Smooth muscle cell of the coronary artery (primary cell): ENCODE data around the gene GALP. TPM values are rescaled to one million over a fixed set of nuclear protein-coding genes. Genes with fewer than 3 reads are reported as not detected.

Experiments used
- total RNA-seq: library from RNA; depleted of rRNA; stranded (reverse); fragments of >200 nt; gene quantifications from 2 replicates; pipeline ENCODE4 v1.2.3, GENCODE V29; 2014; ENCODE audit warnings: low replicate concordance

Gene GALP
- not detected in 2 replicates for total RNA-seq

DNA sequence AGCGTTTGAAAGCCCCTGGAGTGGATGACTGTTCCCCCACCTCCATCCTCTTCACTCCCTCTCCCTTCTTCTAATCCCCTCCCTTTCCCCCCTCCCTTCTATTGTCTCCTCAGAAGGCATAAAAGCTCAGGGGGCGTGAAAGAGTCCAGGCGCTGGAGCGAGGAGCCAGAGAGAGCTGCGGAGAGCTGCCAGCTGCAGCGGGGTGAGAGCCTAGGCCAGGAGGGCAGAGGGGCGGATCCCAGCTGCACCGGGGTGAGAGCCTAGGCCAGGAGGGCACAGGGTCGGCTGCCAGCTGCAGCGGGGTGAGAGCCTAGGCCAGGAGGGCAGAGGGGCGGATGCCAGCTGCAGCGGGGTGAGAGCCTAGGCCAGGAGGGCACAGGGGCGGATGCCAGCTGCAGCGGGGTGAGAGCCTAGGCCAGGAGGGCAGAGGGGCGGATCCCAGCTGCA lies at the start of gene GALP:
TSS of gene GALP (plus strand) at position 148 of the 447 bp plus-strand sequence. CDS start 1,101 bp downstream, outside the sequence.

DNA sequence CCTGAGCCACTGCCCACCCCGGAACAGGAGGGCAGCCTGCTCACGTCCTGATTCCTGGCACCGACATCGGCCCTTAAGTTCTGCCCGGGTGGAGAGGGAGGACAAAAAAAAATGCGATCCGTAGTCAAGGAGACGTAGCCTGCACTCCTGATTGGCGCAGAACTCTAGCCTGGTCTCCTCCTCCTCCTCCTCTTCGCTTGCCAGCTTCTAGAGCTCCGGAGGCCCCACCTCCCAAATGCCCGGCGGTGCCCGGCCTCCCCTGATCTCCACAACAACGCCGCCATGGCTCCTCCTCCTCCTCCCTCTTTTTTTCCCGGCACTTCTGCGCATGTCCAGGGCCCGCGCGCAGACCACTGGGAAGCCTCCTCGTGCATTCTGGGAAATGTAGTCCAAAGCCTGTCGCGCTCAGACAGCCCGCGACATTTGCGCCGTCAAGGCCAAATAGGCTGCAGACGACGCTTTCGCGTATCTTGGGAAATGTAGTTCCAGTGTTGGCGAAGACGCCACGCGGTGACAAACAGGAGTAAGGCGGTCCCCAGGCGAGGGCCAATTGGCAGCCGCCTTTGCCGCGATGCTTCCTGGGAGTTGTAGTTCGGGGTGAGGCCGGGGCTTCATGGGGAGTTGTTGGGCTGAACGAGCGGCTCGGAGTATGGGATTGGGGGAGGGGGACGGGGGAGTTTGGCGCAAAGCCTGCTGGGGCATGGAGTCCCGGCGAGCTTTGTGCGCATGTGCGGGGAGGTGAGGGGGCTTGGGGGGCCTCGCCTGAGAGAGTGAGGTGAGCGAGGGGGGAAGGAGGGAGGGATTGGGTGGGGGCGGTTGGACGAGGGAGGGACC lies 35.0 kb upstream of the GALP start, which contains the start of gene ZNF444:
TSS of gene ZNF444 (plus strand) at position 705 of the 834 bp plus-strand sequence. CDS start 5,625 bp downstream, outside the sequence.

DNA sequence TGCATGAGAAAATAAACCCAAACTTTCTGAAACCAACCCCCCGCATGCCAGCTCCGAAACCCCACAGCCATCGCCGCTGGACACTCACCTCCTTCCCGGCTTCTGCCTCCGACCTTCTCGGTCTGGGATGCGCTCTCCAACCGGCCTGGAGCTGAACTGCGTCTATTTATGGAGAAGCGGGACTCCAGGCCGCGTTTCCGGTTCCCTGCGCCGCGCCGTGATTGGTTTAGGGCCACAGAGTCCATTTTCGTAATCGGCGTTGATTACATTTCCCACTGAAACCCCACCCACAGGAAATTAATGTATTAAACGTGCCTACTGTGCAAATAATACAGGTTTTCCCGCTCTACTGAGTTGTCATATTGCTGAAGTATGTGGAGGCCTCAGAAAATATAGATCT lies 21.8 kb downstream of the GALP start, which contains the start of gene ZSCAN5B:
TSS of gene ZSCAN5B (minus strand) at position 138 of the 400 bp plus-strand sequence. CDS start 4,731 bp downstream, outside the sequence.

GRCh38 chr19:56201973-56202372 lies 26.2 kb downstream of the GALP start, which contains the start of gene ZSCAN5C:
ZSCAN5C (plus strand) TSS chr19:56202273; CDS start chr19:56205914, 3,641 bp downstream.

Other genes starting within 250 kb of the GALP start
- gene NLRP13, start 243.7 kb upstream of the GALP start, total RNA-seq, result not detected in 2 replicates
- not detected in 2 replicates for gene NLRP8, start 228.2 kb upstream of the GALP start, total RNA-seq
- gene NLRP5, start 189.2 kb upstream of the GALP start, total RNA-seq, result not detected in 2 replicates
- gene ZNF787, start 54.7 kb upstream of the GALP start, total RNA-seq, result 6.0 and 27.2 TPM in 2 replicates
- 4.1 and 10.8 TPM in 2 replicates for gene ZNF444, start 34.7 kb upstream of the GALP start, total RNA-seq
- not detected in 2 replicates for gene ZSCAN5B, start 21.8 kb downstream of the GALP start, total RNA-seq
- not detected in 2 replicates for gene ZSCAN5C, start 26.3 kb downstream of the GALP start, total RNA-seq
- not detected in 2 replicates for gene EDDM13, start 96.7 kb downstream of the GALP start, total RNA-seq
- gene ZSCAN5A, start 138.8 kb downstream of the GALP start, total RNA-seq, result 4.6 and 5.0 TPM in 2 replicates
- gene ZNF582, start 217.5 kb downstream of the GALP start, total RNA-seq, result 2.9 and 3.9 TPM in 2 replicates
- gene ZNF583, start 228.3 kb downstream of the GALP start, total RNA-seq, result 6.3 and 12.6 TPM in 2 replicates